Naive thymus-derived CD4-positive, alpha-beta T cell (primary cell): ENCODE results near the gene C2orf74. TPM values are rescaled to one million over a fixed set of nuclear protein-coding genes. Genes with fewer than 3 reads are reported as not detected.
A peak's percentile ranks its signal among the peaks of the same experiment; 100 is the strongest.
"Not testable (repeated sequence)": the region's sequence is repeated elsewhere in the genome, so short reads cannot be mapped to it uniquely, and the experiment has no call there.

ENCODE experiments used
- ATAC-seq: fragments of 150-1000 bp; cut with Tn5 transposase; 2 replicates; pipeline ENCODE4 v1.10.0; 2021; ENCODE audit warnings: mild to moderate bottlenecking, moderate library complexity
- CTCF ChIA-PET: fragments of 350-600 bp; sonication (Branson Sonifier 250); formaldehyde crosslinking; loops from one replicate; lab custom pipeline; 2021; ENCODE audit warnings: antibody characterized with exemption; lab: Charles Lee
- POLR2A ChIA-PET: fragments of 350-600 bp; sonication (Branson Sonifier 250); formaldehyde crosslinking; loops from one replicate; lab custom pipeline; 2021; ENCODE audit warnings: antibody characterized with exemption, inconsistent platforms; lab: Charles Lee
- DNase-seq, 9 donors: peaks; one replicate each; pipeline versions ENCODE4 v3.0.0 to v3.0.0-alpha.2; 2020 to 2022; ENCODE audit warnings: mixed read lengths in 1 of 9
- H3K27ac ChIP-seq: one replicate; pipeline ENCODE4 v1.7.0; 2013; ENCODE audit warnings: mild to moderate bottlenecking, low read depth, low read length, moderate library complexity
- H3K27me3 ChIP-seq, 2 donors: one replicate each; pipeline ENCODE4 v1.7.0; 2013; ENCODE audit warnings: low read length in 2 of 2, mild to moderate bottlenecking in 2 of 2, moderate library complexity in 2 of 2; ENCODE audit not compliant: control insufficient read depth in 2 of 2, insufficient read depth in 2 of 2
- H3K36me3 ChIP-seq, 3 experiments: 1 replicate in 2 of 3; 2 replicates in 1 of 3; pipeline ENCODE4 v1.7.0; 2013; ENCODE audit warnings: low read length in 3 of 3, mild to moderate bottlenecking in 3 of 3, moderate library complexity in 1 of 3; ENCODE audit not compliant: insufficient read depth in 3 of 3, control insufficient read depth in 2 of 3
- H3K4me1 ChIP-seq, 2 donors: one replicate each; pipeline ENCODE4 v1.7.0; 2013; ENCODE audit warnings: low read length in 2 of 2, mild to moderate bottlenecking in 2 of 2, moderate library complexity in 1 of 2; ENCODE audit not compliant: control insufficient read depth in 2 of 2, insufficient read depth in 2 of 2
- H3K4me3 ChIP-seq: 2 replicates; pipeline ENCODE4 v1.7.0; 2013; ENCODE audit warnings: mild to moderate bottlenecking, low read length
- H3K9me3 ChIP-seq, 3 experiments: 1 replicate in 2 of 3; 2 replicates in 1 of 3; pipeline ENCODE4 v1.7.0; 2013; ENCODE audit warnings: low read length in 3 of 3; ENCODE audit not compliant: control insufficient read depth in 2 of 3
- H3K27ac Mint-ChIP-seq, 9 donors: one replicate each; pipeline ENCODE4 v1.8.0; 2020 to 2022; ENCODE audit warnings: mixed read lengths in 9 of 9, mild to moderate bottlenecking in 8 of 9, moderate library complexity in 5 of 9, inconsistent platforms in 2 of 9
- H3K27me3 Mint-ChIP-seq, 5 donors: one replicate each; pipeline ENCODE4 v1.8.0; 2021 to 2022; ENCODE audit warnings: mixed read lengths in 5 of 5, mild to moderate bottlenecking in 1 of 5
- H3K36me3 Mint-ChIP-seq, 5 donors: one replicate each; pipeline ENCODE4 v1.8.0; 2020 to 2022; ENCODE audit warnings: mixed read lengths in 5 of 5, mild to moderate bottlenecking in 3 of 5, inconsistent platforms in 1 of 5
- H3K4me1 Mint-ChIP-seq, 7 donors: one replicate each; pipeline ENCODE4 v1.8.0; 2020 to 2022; ENCODE audit warnings: mixed read lengths in 7 of 7, mild to moderate bottlenecking in 3 of 7, inconsistent platforms in 1 of 7
- H3K4me3 Mint-ChIP-seq, 10 donors: one replicate each; pipeline ENCODE4 v1.8.0; 2020 to 2022; ENCODE audit warnings: mild to moderate bottlenecking in 10 of 10, mixed read lengths in 10 of 10, moderate library complexity in 6 of 10, inconsistent platforms in 2 of 10
- H3K9me3 Mint-ChIP-seq, 11 donors: one replicate each; pipeline ENCODE4 v1.8.0; 2020 to 2022; ENCODE audit warnings: mixed read lengths in 11 of 11, mild to moderate bottlenecking in 4 of 11, inconsistent platforms in 1 of 11, moderate library complexity in 1 of 11
- intact Hi-C, 2 donors: fragments of 100-400 bp; cut with micrococcal nuclease; formaldehyde crosslinking; loops; one replicate each; pipeline ENCODE4 v1.15.1; 2023
- polyA plus RNA-seq, 2 donors: library from polyadenylated mRNA; unstranded; fragments of 300-500 nt; fragmentation: Illumina TruSeq; gene quantifications; one replicate each; pipeline ENCODE4 v1.2.3, GENCODE V29; 2021
- total RNA-seq, 6 experiments: library from RNA in 5 of 6; stranded (reverse) in 5 of 6; gene quantifications; 1 replicate in 5 of 6; 2 replicates in 1 of 6; pipeline ENCODE4 v1.2.3 and lab custom pipeline; 2021 to 2026

Gene C2orf74
- total and polyA plus RNA-seq, 7 experiments from 2014 or later: 5.1 to 54.1 (median 22.6) TPM

GRCh38 chr2:61162721-61163120, 733 bp downstream of the C2orf74 start:
- peaks cover 38 to 58% (median 50%) of the 10 kb centered on the region in 5 donors for H3K36me3 Mint-ChIP-seq
- Histone ChIP-seq H3K36me3 (peaks cover 0 to 42% (median 5%) of the 10 kb centered on the region in 3 experiments), H3K27ac (no peak overlapping the region), H3K4me1 (no peaks in the 10 kb centered on the region), H3K9me3 (peaks cover 0 to 4% (median 0%) of the 10 kb centered on the region in 3 experiments), H3K4me3 (no peak overlapping the region), H3K27me3 (no peaks in the 10 kb centered on the region)
- H3K9me3 Mint-ChIP-seq: peaks cover 0 to 10% (median 7%) of the 10 kb centered on the region in 11 donors
- DNase-seq (no peak), ATAC-seq (no peak)
- ChIA-PET CTCF (interaction anchor here (0.6 kb wide), 1 partner anchor 372 kb away, joined by 3 read pairs; no protein-coding TSS in a partner anchor), POLR2A (interaction anchor here (0.9 kb wide), 1 partner anchor 14 kb away, joined by 5 read pairs; no protein-coding TSS in a partner anchor)
- H3K27ac Mint-ChIP-seq: peak overlapping the region in 3 of 9 donors; percentile 25 to 71 (median 42)
- H3K4me1 Mint-ChIP-seq: peaks cover 0 to 21% (median 4%) of the 10 kb centered on the region in 7 donors
- no peak overlapping the region for H3K4me3 Mint-ChIP-seq
- H3K27me3 Mint-ChIP-seq: no peaks in the 10 kb centered on the region
- intact Hi-C loops: no loop called here

GRCh38 chr2:61165082-61165481, 3.1 kb downstream of the C2orf74 start:
- intact Hi-C loops, H3K27ac ChIP-seq, H3K4me3 ChIP-seq, H3K4me3 Mint-ChIP-seq, H3K27ac Mint-ChIP-seq, ATAC-seq, H3K9me3 Mint-ChIP-seq, H3K4me1 ChIP-seq, DNase-seq, H3K27me3 Mint-ChIP-seq, H3K27me3 ChIP-seq, H3K9me3 ChIP-seq: not testable (repeated sequence)
- ChIA-PET POLR2A (interaction anchor here (1.2 kb wide), 1 partner anchor 13 kb away, joined by 3 read pairs; no protein-coding TSS in a partner anchor), CTCF (interaction anchor here (0.5 kb wide), 1 partner anchor 32 kb away, joined by 3 read pairs; no protein-coding TSS in a partner anchor)
- Mint-ChIP-seq H3K4me1 (peaks cover 0 to 12% (median 2%) of the 10 kb centered on the region in 7 donors), H3K36me3 (peaks cover 26 to 49% (median 31%) of the 10 kb centered on the region in 5 donors)
- H3K36me3 ChIP-seq: peaks cover 0 to 32% (median 5%) of the 10 kb centered on the region in 3 experiments

GRCh38 chr2:61165946-61166345, 4.0 kb downstream of the C2orf74 start:
- no peak for ATAC-seq
- POLR2A ChIA-PET: interaction anchor here (1.2 kb wide), 1 partner anchor 12 kb away, joined by 3 read pairs; no protein-coding TSS in a partner anchor
- peaks cover 25 to 46% (median 31%) of the 10 kb centered on the region in 5 donors for H3K36me3 Mint-ChIP-seq

GRCh38 chr2:61167579-61167978, 5.6 kb downstream of the C2orf74 start:
- intact Hi-C loops: no loop called here
- Mint-ChIP-seq H3K9me3 (no peaks in the 10 kb centered on the region), H3K4me3 (no peak overlapping the region), H3K36me3 (peaks cover 19 to 36% (median 25%) of the 10 kb centered on the region in 5 donors), H3K4me1 (peaks cover 0 to 5% (median 0%) of the 10 kb centered on the region in 7 donors), H3K27me3 (peaks cover 0 to 2% (median 0%) of the 10 kb centered on the region in 5 donors), H3K27ac (peak overlapping the region in 2 of 9 donors; percentile 29 to 67)
- H3K27me3 ChIP-seq: no peaks in the 10 kb centered on the region
- no peak overlapping the region for H3K4me3 ChIP-seq
- POLR2A ChIA-PET: interaction anchor here (1.0 kb wide), 1 partner anchor 10 kb away, joined by 3 read pairs; no protein-coding TSS in a partner anchor
- ATAC-seq (no peak), DNase-seq (no peak)
- no peaks in the 10 kb centered on the region for H3K9me3 ChIP-seq
- peaks cover 0 to 32% (median 5%) of the 10 kb centered on the region in 3 experiments for H3K36me3 ChIP-seq
- H3K4me1 ChIP-seq: no peaks in the 10 kb centered on the region
- H3K27ac ChIP-seq: no peak overlapping the region
- CTCF ChIA-PET: interaction anchor here (0.7 kb wide), 1 partner anchor 467 kb away, joined by 3 read pairs; no protein-coding TSS in a partner anchor

More at GRCh38 chr2:61165946-61166345, 4.0 kb downstream of the C2orf74 start:
- no peaks in the 10 kb centered on the region for H3K27me3 ChIP-seq
- no peaks in the 10 kb centered on the region for H3K4me1 ChIP-seq
- H3K9me3 ChIP-seq: no peaks in the 10 kb centered on the region
- intact Hi-C loops: no loop called here
- H3K27ac ChIP-seq: no peak overlapping the region
- CTCF ChIA-PET: no interaction called here
- Mint-ChIP-seq H3K9me3 (no peaks in the 10 kb centered on the region), H3K27ac (no peak overlapping the region), H3K27me3 (no peaks in the 10 kb centered on the region), H3K4me3 (no peak overlapping the region), H3K4me1 (peaks cover 0 to 12% (median 3%) of the 10 kb centered on the region in 7 donors)
- H3K36me3 ChIP-seq: peaks cover 0 to 32% (median 5%) of the 10 kb centered on the region in 3 experiments
- DNase-seq: no peak
- H3K4me3 ChIP-seq: no peak overlapping the region

GRCh38 chr2:61172671-61173070, 10.7 kb downstream of the C2orf74 start:
- H3K27me3 Mint-ChIP-seq: peaks cover 0 to 10% (median 0%) of the 10 kb centered on the region in 5 donors
- H3K27ac Mint-ChIP-seq: peak overlapping the region in 1 of 9 donors; percentile 79
- no peaks in the 10 kb centered on the region for H3K9me3 Mint-ChIP-seq
- ChIA-PET POLR2A (interaction anchor here (0.8 kb wide), 1 partner anchor 572 kb away, joined by 3 read pairs; no protein-coding TSS in a partner anchor), CTCF (no interaction called here)
- Histone ChIP-seq H3K4me3 (no peak overlapping the region), H3K9me3 (no peaks in the 10 kb centered on the region), H3K27me3 (no peaks in the 10 kb centered on the region), H3K36me3 (peaks cover 0 to 4% (median 0%) of the 10 kb centered on the region in 3 experiments), H3K27ac (no peak overlapping the region), H3K4me1 (peaks cover 0 to 4% of the 10 kb centered on the region in 2 donors)
- ATAC-seq: no peak
- no peak for DNase-seq
- intact Hi-C loops: loop anchor here (10.0 kb wide), 4 partner anchors 522 to 1532 kb away; partner anchors contain the start of genes B3GNT2 (in 1 of the 2), EHBP1 (in 1 of the 2) and FAM161A (in 1 of the 2)
- H3K36me3 Mint-ChIP-seq: peaks cover 0 to 6% (median under 1%) of the 10 kb centered on the region in 5 donors
- H3K4me1 Mint-ChIP-seq: peaks cover 8 to 14% (median 11%) of the 10 kb centered on the region in 7 donors
- H3K4me3 Mint-ChIP-seq: no peak overlapping the region

GRCh38 chr2:61173116-61173515, 11.1 kb downstream of the C2orf74 start:
- H3K27ac ChIP-seq: no peak overlapping the region
- intact Hi-C loops: loop anchor here (10.0 kb wide), 4 partner anchors 522 to 1532 kb away; partner anchors contain the start of genes B3GNT2 (in 1 of the 2), EHBP1 (in 1 of the 2) and FAM161A (in 1 of the 2)
- DNase-seq (no peak), ATAC-seq (no peak)
- no peaks in the 10 kb centered on the region for H3K9me3 Mint-ChIP-seq
- peaks cover 8 to 14% (median 11%) of the 10 kb centered on the region in 7 donors for H3K4me1 Mint-ChIP-seq
- H3K4me3 ChIP-seq: no peak overlapping the region
- no peaks in the 10 kb centered on the region for H3K9me3 ChIP-seq
- peak overlapping the region in 2 of 9 donors; percentile 10 to 29 for H3K27ac Mint-ChIP-seq
- H3K4me1 ChIP-seq: peaks cover 4 to 7% of the 10 kb centered on the region in 2 donors
- peaks cover 0 to 4% (median 0%) of the 10 kb centered on the region in 3 experiments for H3K36me3 ChIP-seq
- CTCF ChIA-PET: no interaction called here
- H3K27me3 Mint-ChIP-seq: peaks cover 0 to 10% (median 0%) of the 10 kb centered on the region in 5 donors
- H3K36me3 Mint-ChIP-seq: peaks cover 0 to 6% (median 0%) of the 10 kb centered on the region in 5 donors
- no peak overlapping the region for H3K4me3 Mint-ChIP-seq
- H3K27me3 ChIP-seq: no peaks in the 10 kb centered on the region
- POLR2A ChIA-PET: no interaction called here
